ENCODE measurements around the gene TNNT2.

DNA sequence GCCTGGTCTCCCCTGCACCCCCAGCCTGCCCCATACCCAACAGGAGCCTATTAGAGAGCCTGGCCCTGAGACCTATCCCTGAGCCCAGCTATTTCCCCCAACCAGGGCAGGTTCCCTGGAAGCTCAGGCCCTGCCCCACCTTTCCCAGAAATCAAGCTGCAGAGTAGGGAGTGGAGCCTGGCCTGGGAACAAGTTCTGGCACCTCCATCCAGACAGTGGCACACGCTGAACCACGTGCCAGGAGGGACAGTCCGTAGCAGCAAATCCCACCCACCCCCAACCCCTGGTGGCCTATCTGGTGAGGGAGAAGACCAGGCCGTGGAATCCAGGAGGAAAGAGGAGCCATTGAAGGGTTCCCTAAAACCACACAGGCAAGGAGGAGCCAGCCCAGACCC is 22.6 kb downstream of the TNNT2 start:
- TF ChIP-seq, protein P1, sequence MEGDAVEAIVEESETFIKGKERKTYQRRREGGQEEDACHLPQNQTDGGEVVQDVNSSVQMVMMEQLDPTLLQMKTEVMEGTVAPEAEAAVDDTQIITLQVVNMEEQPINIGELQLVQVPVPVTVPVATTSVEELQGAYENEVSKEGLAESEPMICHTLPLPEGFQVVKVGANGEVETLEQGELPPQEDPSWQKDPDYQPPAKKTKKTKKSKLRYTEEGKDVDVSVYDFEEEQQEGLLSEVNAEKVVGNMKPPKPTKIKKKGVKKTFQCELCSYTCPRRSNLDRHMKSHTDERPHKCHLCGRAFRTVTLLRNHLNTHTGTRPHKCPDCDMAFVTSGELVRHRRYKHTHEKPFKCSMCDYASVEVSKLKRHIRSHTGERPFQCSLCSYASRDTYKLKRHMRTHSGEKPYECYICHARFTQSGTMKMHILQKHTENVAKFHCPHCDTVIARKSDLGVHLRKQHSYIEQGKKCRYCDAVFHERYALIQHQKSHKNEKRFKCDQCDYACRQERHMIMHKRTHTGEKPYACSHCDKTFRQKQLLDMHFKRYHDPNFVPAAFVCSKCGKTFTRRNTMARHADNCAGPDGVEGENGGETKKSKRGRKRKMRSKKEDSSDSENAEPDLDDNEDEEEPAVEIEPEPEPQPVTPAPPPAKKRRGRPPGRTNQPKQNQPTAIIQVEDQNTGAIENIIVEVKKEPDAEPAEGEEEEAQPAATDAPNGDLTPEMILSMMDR (IDR thresholded peaks at IDR 0.05), result no peak
- no peak for TF ChIP-seq POLR2A (IDR thresholded peaks at IDR 0.05)
